GM06990 (cell line): Measurements from ENCODE around the gene CFAP46.
"Not testable (repeated sequence)": the region's sequence is repeated elsewhere in the genome, so short reads cannot be mapped to it uniquely, and the experiment has no call there.

Source experiments
- DNase-seq: peaks from one replicate; pipeline ENCODE4 v3.0.0-alpha.2; 2011; ENCODE audit not compliant: insufficient read length; ENCODE audit errors: extremely low read depth
- H3K27me3 ChIP-seq: replicated peaks from 2 replicates; pipeline ENCODE4 v1.6.0; 2011; ENCODE audit warnings: low read length; ENCODE audit not compliant: control insufficient read depth, insufficient read depth
- H3K36me3 ChIP-seq: 2 replicates; pipeline ENCODE4 v1.5.1; 2011; ENCODE audit warnings: low read length; ENCODE audit not compliant: control insufficient read depth, insufficient read depth
- H3K4me3 ChIP-seq: replicated peaks from 2 replicates; pipeline ENCODE4 v1.5.1; 2011; ENCODE audit warnings: low read depth, mild to moderate bottlenecking, control low read depth, low read length
- CTCF ChIP-seq: IDR thresholded peaks from 2 replicates; pipeline ENCODE4 v1.5.1; 2011; ENCODE audit warnings: low read length, control low read depth, mild to moderate bottlenecking, inconsistent platforms; ENCODE audit not compliant: insufficient read depth, poor library complexity, severe bottlenecking

Gene CFAP46

GRCh38 chr10:132892004-132892403 is 50.4 kb downstream of the CFAP46 start:
- H3K36me3 ChIP-seq, result no peaks in the 10 kb centered on the region
- no peak for DNase-seq
- H3K27me3 ChIP-seq, result no peaks in the 10 kb centered on the region; the same call in 1 of the 2 replicates
- H3K4me3 ChIP-seq, result no peak overlapping the region
- TF ChIP-seq CTCF, result no peak

- no peaks in the 10 kb centered on the region; the same call in 1 of the 2 replicates for H3K27me3 ChIP-seq
- no peak for TF ChIP-seq CTCF
- no peak overlapping the region for H3K4me3 ChIP-seq
These were observed 51.0 kb downstream of the CFAP46 start for GRCh38 chr10:132891368-132891767.

GRCh38 chr10:132890301-132890700 is 52.1 kb downstream of the CFAP46 start:
- no peak for TF ChIP-seq CTCF
- DNase-seq, result no peak
- Histone ChIP-seq H3K4me3 (no peak overlapping the region), H3K36me3 (no peaks in the 10 kb centered on the region), H3K27me3 (no peaks in the 10 kb centered on the region; the same call in 1 of the 2 replicates)

More at GRCh38 chr10:132891368-132891767, 51.0 kb downstream of the CFAP46 start:
- no peaks in the 10 kb centered on the region for H3K36me3 ChIP-seq
- no peak for DNase-seq

- no peaks in the 10 kb centered on the region; the same call in 1 of the 2 replicates for H3K27me3 ChIP-seq
These were observed 52.8 kb downstream of the CFAP46 start for GRCh38 chr10:132889556-132889955.

GRCh38 chr10:132888898-132889490 is 53.4 kb downstream of the CFAP46 start:
- TF ChIP-seq CTCF, result no peak
- no peaks in the 10 kb centered on the region for H3K36me3 ChIP-seq
- no peak for DNase-seq
- H3K27me3 ChIP-seq, result no peaks in the 10 kb centered on the region; the same call in none of the 2 replicates
- no peak overlapping the region for H3K4me3 ChIP-seq

More at GRCh38 chr10:132889556-132889955, 52.8 kb downstream of the CFAP46 start:
- TF ChIP-seq CTCF, result no peak
- Histone ChIP-seq H3K36me3 (no peaks in the 10 kb centered on the region), H3K4me3 (no peak overlapping the region)
- no peak for DNase-seq

GRCh38 chr10:132888446-132888845 is 53.9 kb downstream of the CFAP46 start:
- DNase-seq, H3K27me3 ChIP-seq, H3K36me3 ChIP-seq, H3K4me3 ChIP-seq: not testable (repeated sequence)
